HG03280 (cell line): ENCODE measurements around the gene GAB3.
"Not testable (repeated sequence)": the region's sequence is repeated elsewhere in the genome, so short reads cannot be mapped to it uniquely, and the experiment has no call there.

Experiments
- ATAC-seq: cut with Tn5 transposase; IDR thresholded peaks from one replicate; pipeline ENCODE4 v1.9.1; 2021; ENCODE audit warnings: mild to moderate bottlenecking, moderate library complexity; ENCODE audit not compliant: unreplicated experiment

GAB3 gene

DNA sequence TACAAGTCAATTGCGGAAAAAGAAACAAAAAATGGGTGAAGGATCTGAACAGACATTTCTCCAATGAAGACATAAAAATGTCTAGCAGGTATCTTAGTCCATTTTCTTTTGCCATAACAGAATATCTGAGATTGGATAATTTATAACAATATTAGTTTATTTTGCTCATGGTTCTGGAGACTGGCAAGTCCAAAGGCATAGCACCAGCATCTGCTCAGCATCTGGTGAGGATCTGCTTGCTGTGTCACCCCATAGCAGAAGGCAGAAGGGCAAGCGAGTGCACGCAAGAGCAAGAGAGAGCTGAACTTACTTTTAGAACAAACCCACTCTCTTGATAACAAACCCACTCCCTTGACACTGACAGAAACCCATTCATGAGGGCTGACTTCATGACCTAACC lies 29.7 kb downstream of the GAB3 start:
- no peak for ATAC-seq

GRCh38 chrX:154720067-154720466 lies 30.8 kb downstream of the GAB3 start:
- ATAC-seq = no peak

- ATAC-seq = no peak
Observed at GRCh38 chrX:154719132-154719675, 31.7 kb downstream of the GAB3 start.

DNA sequence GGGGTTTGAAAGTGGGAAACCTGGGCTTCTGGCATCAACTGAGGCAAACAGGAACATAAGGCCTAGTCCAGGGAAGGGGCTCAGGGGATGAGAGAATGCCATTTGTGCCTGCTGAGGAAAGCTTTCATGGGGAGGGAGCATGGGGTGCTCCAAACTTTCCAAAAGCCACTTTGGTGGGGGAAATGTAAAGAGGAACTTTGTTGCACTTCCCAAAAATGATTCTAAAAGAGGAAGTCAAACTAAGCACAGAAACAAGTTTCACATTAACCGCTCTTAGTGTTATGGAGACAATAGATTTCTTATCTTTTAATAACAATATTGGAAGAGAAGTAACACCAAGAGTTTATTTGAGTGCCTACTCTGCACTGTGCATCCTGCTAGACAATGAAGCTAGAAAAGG lies 32.3 kb downstream of the GAB3 start:
- no peak for ATAC-seq

DNA sequence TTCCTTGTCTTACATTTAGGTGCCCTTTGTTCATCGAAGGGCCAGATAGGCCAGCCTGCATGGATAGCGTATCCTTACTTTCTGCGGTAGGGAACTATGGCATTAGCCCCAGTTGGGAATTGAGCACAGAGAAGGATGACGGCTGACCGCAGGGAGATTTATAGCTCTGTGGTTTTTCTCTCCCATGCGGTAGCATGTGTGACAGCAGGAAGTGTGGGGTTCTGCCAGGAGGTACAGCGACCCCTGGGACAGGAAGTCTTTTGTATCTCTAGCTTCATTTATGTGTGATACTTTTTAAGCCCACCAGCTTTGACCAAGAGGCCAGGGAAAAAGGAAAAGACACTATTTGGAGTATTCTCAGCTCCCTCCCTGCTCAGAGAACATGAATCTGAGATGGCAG lies 33.1 kb downstream of the GAB3 start:
- no peak for ATAC-seq

- no peak for ATAC-seq
Observed at GRCh38 chrX:154715825-154716224, 35.1 kb downstream of the GAB3 start.

- no peak for ATAC-seq
Observed at GRCh38 chrX:154714925-154715324, 36.0 kb downstream of the GAB3 start.

DNA sequence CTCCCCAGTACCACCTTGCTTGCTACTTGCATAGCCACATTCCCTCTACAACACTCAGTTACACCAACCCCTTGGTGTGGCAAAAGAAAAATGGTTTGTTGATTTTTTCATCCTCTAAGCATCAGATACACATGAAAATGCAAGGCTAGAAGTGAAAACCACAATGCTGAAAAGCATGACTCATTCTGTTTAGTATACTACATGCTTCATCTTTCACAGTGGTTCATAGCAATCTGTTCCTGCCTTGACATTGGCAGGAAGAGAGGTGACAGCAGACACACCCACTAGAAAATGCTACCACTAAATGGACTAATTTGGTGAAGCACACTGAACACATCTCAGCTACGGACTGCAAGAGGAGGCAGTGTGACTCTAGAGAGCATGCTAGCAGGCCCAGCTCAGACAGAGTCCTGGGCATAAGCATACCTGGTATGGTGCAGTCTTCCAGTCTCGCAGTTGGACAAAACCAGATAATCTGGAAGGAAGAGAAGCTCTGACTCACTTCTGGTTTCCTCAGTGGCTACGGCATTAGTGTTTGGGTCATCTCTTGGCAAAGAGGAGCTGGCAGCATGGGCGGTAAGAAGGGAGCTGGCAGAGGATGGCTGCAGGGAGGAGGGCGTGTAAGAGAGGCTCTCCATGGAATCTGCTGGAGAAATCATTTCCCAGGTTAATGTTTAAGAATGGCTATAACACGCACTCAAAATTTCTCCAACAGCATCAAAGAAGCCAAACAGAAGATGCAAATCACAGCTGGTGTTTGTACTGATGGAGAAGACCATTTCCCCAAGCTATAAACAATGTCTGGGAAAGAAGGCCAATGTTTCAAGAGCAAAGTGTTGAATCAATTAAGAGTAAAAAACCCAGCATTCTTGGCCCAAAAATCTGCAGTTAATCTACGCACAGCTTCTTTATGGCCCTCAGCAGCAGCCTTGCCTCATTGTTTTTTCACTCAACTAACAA lies 37.8 kb downstream of the GAB3 start:
- peak; percentile 87 for ATAC-seq

GRCh38 chrX:154711264-154711663 lies 39.6 kb downstream of the GAB3 start:
- no peak for ATAC-seq

GRCh38 chrX:154710309-154710708 lies 40.6 kb downstream of the GAB3 start:
- ATAC-seq = no peak

DNA sequence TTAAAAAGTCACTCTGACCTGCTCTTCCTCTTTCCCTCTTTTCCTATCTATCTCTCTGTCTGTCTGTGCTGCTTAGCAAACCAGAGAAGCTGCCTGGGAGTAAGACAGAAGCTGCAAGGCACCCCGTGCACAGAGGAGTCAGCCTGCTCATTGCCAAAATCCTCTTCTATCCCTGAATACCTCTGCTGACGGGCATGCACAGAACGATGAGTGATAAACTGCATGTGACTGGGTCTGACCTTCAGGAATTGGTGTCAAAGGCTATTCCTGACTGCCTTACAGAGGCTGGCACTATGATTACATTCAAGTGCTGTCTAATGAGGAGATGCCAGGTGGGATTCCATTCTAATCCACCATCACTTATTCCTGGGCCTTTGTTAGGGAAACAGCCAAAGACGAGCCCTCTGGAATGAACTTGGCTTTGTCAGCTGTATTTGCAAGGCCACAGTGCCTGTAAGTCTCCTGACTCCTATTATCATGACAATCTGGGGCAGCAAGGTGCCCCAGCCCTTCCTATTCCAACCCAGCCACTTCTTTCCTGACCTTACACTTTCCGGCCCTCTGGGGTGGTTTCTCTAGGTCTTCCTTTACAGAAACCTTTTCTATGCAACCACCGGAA lies 52.1 kb downstream of the GAB3 start:
- ATAC-seq = no peak

- no peak for ATAC-seq
Observed at GRCh38 chrX:154696676-154697045, 54.2 kb downstream of the GAB3 start.

DNA sequence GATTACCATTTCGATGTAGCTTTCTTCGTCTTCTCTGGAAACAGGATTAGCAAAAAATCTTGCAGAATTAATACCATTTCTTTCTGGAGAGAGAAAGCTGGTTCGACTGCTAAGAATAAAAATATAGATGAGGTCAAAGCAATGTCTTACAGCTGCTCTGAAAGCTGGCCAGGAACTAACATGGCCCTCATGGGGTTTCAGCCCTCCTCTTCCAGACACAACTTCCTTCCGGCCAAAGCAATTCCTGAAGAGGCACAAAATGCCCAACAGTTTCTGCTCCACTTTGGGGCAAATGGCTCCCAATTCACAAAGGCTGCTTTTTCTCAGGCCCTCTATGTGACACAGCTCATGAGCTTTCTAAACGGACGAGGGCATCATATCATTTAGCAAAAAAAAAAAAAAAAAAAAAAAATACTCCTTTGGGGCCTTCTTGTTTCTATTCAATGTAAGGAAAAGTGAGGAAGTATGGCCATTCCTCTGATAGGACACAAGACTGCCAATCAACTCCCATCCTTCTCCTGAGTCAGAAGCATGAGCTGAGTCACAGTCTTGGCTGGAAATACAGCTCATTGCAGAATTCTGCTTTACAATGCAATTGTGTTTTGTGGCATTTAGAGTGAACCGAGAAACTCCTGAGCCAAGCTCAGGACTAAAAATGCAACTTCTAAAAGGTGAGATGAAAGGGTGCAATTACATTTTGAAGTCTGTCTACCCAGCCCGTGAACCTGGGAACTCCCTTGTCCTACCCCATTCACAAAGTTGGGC lies 54.8 kb downstream of the GAB3 start:
- ATAC-seq = no peak

- ATAC-seq = no peak
Observed at GRCh38 chrX:154693394-154693793, 57.5 kb downstream of the GAB3 start.

DNA sequence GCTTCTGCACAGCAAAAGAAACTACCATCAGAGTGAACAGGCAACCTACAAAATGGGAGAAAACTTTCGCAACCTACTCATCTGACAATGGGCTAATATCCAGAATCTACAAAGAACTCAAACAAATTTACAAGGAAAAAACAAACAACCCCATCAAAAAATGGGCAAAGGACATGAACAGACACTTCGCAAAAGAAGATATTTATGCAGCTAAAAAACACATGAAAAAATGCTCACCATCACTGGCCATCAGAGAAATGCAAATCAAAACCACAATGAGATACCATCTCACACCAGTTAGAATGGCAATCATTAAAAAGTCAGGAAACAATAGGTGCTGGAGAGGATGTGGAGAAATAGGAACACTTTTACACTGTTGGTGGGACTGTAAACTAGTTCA lies 60.4 kb downstream of the GAB3 start:
- not testable (repeated sequence) for ATAC-seq

- ATAC-seq = not testable (repeated sequence)
Observed at GRCh38 chrX:154672084-154672483, 78.8 kb downstream of the GAB3 start.

DNA sequence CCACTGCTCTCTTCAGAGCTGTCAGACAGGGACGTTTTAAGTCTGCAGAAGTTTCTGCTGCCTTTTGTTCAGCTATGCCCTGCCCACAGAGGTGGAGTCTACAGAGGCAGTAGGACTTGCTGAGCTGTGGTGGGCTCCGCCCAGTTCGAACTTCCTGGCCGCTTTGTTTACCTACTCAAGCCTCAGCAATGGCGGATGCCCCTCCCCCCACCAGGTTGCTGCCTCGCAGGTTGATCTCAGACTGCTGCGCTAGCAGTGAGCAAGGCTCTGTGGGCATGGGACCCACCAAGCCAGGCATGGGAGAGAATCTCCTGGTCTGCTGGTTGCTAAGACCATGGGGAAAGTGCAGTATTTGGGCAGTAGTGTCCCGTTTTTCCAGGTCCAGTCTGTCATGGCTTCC lies 80.0 kb downstream of the GAB3 start:
- ATAC-seq = not testable (repeated sequence)

DNA sequence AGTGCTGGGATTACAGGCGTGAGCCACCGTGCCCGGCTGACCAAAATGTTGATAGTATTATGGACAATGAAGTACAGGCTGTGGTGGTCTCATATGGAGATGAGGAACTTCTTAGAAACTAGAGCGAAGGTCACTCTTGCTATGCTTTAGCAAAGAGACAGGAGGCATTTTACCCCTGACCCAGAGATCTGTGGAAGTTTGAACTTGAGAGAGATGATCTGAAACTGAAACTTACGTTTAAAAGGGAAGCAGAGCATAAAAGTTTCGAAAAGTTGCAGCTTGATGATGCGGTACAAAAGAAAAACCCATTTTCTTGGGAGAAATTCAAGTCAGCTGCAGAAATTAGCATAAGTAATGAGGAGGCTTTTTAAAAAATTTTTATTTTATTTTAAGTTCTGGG lies 89.0 kb downstream of the GAB3 start:
- no peak for ATAC-seq

DNA sequence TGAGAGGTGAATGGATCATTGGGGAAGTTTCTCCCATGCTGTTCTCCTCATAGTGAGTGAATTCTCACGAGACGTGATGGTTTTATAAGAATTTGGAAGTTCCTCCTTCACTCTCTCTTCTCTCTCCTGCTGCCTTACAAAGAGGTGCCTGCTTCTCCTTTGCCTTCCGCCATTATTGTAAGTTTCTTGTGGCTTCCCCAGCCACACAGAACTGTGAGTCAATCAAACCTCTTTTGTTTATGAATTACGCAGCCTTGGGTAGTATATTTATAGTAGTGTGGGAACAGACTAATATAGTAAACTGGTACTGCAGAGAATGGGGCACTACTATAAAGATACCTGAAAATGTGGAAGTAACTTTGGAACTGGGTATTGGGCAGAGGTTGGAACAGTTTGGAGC lies 89.7 kb downstream of the GAB3 start:
- ATAC-seq = no peak

GRCh38 chrX:154660541-154660940 lies 90.3 kb downstream of the GAB3 start:
- ATAC-seq = no peak

DNA sequence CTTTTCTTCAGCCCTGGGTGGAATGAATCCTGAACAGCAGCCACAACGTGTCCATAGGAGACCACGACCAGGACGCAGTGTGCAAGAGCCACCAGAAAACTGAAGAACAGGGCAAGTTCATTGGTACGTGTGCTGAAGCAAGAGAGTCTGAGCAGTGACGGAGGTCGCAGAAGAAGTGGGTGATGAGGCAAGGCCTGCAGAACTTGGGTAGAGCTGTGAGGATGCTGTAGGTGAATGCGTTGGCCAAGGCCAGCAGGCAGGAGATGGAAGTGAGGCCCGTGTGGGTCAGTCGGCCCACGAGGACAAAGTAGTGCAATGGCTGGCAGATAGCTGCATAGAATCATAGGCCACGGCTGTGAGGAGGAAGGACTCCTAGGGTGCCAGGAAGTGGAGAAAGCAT lies 91.9 kb downstream of the GAB3 start:
- ATAC-seq = no peak
